NCI-H2107 (cell line): ENCODE measurements around the gene KMT5B.

Source experiments
- DNase-seq: peaks from one replicate; lab custom pipeline; 2025; lab: John Stamatoyannopoulos, UW

The KMT5B gene

DNA sequence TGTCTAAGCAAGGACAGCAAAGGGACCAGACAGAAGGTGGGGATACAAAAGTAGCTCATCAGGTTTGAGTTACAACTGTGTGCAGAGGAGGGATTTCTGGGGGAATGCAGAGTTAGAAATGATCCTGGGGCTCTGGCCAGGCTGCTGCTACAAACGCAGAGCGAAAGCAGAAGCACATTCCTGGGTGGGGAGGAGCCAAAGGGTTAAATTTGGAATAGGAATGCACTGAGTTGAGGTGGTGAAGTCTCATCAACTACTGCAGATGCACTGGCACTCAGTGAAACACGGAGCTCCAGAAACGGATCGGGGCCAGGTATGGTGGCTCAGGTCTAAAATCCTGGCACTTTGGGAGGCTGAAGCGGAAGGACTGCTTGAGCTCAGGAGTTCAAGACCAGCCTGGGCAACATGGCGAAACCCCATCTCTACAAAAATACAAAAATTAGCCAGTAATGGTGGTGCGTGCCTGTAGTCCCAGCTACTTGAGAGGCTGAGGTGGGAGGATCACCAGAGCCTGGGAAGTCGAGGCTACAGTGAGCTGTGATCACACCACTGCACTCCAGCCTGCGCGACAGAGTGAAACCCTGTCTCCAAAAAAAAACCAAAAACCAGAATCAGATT is 95.1 kb downstream of the KMT5B start:
- no peak for DNase-seq

DNA sequence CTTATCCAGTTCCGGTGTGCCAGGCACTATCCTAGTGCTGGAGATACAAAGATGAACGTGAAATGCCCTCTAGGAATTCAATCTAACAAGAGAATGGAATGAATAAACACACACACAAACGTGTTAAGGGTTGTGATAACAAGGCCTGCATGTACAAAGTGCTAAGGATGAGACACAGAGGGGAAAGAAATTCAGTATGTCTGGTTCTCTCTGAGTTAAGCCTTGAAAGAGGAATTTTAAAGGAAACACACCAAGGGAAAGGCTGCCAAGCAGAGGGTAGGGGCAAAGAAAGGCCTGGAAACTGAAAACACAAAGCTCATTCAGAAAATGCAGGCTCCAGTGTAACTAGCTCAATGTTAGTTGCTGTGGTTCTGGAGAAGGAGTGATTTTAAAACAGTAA is 96.1 kb downstream of the KMT5B start:
- DNase-seq: no peak

DNA sequence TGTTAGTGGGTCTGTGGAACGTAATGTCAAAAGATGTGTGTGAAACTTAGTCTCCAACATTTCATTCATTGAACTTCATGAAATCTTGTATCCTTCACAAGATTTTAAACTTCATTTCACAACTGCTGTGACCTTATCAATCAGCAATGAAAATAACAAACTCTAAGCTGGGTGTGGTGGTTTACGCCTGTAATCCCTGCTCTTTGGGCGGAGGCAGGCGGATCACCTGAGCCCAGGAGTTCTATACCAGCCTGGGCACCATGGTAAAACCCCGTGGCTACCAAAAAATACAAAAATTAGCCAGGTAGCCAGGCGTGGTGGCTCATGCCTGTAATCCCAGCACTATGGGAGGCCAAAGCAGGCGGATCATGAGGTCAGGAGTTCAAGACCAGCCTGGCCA is 97.0 kb downstream of the KMT5B start:
- DNase-seq: no peak

DNA sequence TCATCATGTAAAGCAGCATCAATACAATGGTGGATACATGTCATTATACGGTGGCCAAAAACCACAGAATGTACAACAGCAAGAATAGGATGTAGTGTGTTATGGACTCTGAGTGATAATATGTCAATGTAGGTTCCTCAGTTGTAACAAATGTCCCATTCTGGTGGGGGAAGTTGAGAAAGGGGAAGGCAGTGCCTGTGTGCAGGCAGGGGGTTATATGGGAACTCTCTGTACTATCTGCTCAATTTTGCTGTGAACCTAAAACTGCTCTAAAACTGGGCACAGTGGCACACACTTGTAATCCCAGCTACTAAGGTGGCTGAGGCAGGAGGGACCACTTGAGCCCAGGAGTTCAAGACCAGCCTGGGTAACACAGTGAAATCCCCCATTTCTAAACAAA is 97.8 kb downstream of the KMT5B start:
- no peak for DNase-seq

DNA sequence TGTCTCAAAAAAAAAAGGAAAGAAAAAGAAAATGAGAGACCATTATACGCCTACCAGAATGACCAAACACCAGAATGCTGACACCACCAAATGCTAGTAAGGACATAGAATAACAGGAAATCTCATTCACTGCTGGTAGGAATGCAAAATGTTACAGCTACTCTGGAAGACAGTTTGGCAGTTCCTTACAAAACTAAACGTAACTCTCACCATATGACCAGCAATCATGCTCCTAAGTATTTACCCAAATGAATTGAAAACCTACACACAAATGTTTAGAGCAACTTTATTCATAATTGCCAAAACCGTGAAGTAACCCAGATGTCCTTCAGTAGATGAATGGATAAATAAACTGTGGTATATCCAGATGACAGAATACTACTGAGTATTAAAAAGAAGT is 99.1 kb downstream of the KMT5B start:
- DNase-seq: no peak

DNA sequence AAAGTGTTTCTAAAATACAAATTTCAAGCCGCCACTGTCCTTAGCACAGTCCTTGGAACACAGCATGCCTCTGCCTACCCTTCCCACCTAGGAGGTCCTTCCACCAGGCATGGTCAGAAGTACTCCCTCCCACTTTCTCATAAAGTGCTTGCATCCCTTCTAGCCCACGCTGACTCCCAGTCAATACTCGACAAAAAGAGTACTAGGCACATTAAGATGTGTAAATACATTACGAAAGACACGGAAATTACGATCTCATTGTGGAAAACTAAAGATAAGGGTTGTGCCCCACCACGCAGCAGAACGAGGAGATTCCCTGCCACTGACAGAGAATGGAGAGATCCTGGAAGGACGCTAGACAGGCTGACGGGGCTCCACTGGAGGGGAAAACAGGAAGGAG is 105.4 kb downstream of the KMT5B start:
- DNase-seq: no peak

DNA sequence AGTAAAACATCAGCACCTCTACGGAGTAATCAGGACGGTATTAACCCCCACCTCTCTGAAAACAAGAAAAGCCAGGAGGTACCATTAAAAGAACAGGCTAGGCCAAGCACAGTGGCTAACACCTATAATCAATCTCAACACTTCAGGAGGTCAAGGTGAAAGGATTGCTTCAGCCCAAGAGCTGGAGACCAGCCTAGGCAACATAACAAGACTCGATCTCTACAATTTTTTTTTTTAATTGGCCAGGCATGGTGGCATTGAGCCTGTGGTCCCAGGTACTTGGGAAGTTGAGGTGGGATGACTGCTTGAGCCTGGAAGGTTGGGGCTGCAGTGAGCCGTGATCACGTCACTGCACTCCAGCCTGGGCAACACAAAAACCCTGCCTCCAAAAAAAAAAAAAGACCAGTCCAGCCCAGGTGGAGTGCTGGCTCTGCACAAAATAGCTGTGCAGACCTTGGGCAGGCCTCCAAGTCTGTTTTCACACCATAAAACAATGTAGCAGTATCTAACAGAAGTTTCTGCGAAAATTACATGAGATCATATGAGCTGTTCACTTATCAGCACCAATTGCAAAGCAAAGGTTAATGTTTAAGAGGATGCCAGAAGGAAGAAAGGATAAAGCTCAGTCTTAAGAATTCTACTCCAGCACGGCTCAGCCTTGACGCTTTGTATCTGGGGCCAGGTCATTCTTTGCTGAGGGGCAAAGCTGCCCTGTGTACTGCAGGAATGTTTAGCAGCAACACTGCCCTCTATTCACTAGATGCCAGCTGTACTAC is 106.7 kb downstream of the KMT5B start:
- no peak for DNase-seq
